ENCODE results near the gene TBRG4. TPM values are rescaled to one million over a fixed set of nuclear protein-coding genes. Genes with fewer than 3 reads are reported as not detected.

Gene TBRG4
- total and polyA plus RNA-seq, 5 donors from 2014 or later, result 42.6 to 54.3 (median 46.6) TPM

GRCh38 chr7:45080958-45081669 is 30.4 kb downstream of the TBRG4 start:
- Histone ChIP-seq H3K36me3 (ENCODE audit: control insufficient read depth, insufficient read depth, low read length) (peaks cover 15% of the 10 kb centered on the region), H3K27me3 (ENCODE audit: control insufficient read depth, insufficient read depth, low read length) (no peaks in the 10 kb centered on the region), H3K9me3 (ENCODE audit: control insufficient read depth in 2 of 2, low read length in 2 of 2) (no peaks in the 10 kb centered on the region), H3K27ac (ENCODE audit: insufficient read depth, low read length, poor library complexity, severe bottlenecking) (no peak overlapping the region), H3K4me1 (ENCODE audit: control insufficient read depth, insufficient read depth, low read length, poor library complexity, severe bottlenecking) (no peaks in the 10 kb centered on the region), H3K4me3 (ENCODE audit: low read depth, low read length) (no peak overlapping the region)
- peaks cover 3% of the 10 kb centered on the region for H3K36me3 Mint-ChIP-seq
- peak overlapping the region in 1 of 3 donors; percentile 81 for H3K27ac Mint-ChIP-seq
- H3K27me3 Mint-ChIP-seq, result peaks cover 4% of the 10 kb centered on the region
- H3K4me3 Mint-ChIP-seq, result no peak overlapping the region
- no peaks in the 10 kb centered on the region for H3K9me3 Mint-ChIP-seq
- DNase-seq, result no peak
- peaks cover 0 to 8% (median 0%) of the 10 kb centered on the region in 4 donors for H3K4me1 Mint-ChIP-seq
- peak in 1 of 2 donors; percentile 23 for ATAC-seq (ENCODE audit: low read depth in 2 of 2)

GRCh38 chr7:45080265-45080957 is 31.1 kb downstream of the TBRG4 start:
- Histone ChIP-seq H3K36me3 (ENCODE audit: control insufficient read depth, insufficient read depth, low read length) (peaks cover 22% of the 10 kb centered on the region), H3K4me3 (ENCODE audit: low read depth, low read length) (no peak overlapping the region), H3K27me3 (ENCODE audit: control insufficient read depth, insufficient read depth, low read length) (no peaks in the 10 kb centered on the region), H3K9me3 (ENCODE audit: control insufficient read depth in 2 of 2, low read length in 2 of 2) (no peaks in the 10 kb centered on the region), H3K27ac (ENCODE audit: insufficient read depth, low read length, poor library complexity, severe bottlenecking) (no peak overlapping the region), H3K4me1 (ENCODE audit: control insufficient read depth, insufficient read depth, low read length, poor library complexity, severe bottlenecking) (no peaks in the 10 kb centered on the region)
- peaks cover 0 to 9% (median 0%) of the 10 kb centered on the region in 4 donors for H3K4me1 Mint-ChIP-seq
- ATAC-seq (ENCODE audit: low read depth in 2 of 2) (peak; percentile 5 to 32), DNase-seq (peak in 2 of 3 donors; percentile 25 to 28)
- H3K9me3 Mint-ChIP-seq, result no peaks in the 10 kb centered on the region
- peaks cover 4% of the 10 kb centered on the region for H3K27me3 Mint-ChIP-seq
- H3K36me3 Mint-ChIP-seq, result peaks cover 3% of the 10 kb centered on the region
- H3K4me3 Mint-ChIP-seq, result no peak overlapping the region
- peak overlapping the region; percentile 63 to 81 (median 74) for H3K27ac Mint-ChIP-seq

- Mint-ChIP-seq H3K27ac (peak overlapping the region in 1 of 3 donors; percentile 51), H3K27me3 (no peaks in the 10 kb centered on the region), H3K9me3 (no peaks in the 10 kb centered on the region), H3K36me3 (peaks cover 15% of the 10 kb centered on the region), H3K4me1 (peaks cover 0 to 11% (median under 1%) of the 10 kb centered on the region in 4 donors), H3K4me3 (no peak overlapping the region)
- H3K4me1 ChIP-seq (ENCODE audit: control insufficient read depth, insufficient read depth, low read length, poor library complexity, severe bottlenecking), result no peaks in the 10 kb centered on the region
- no peaks in the 10 kb centered on the region for H3K9me3 ChIP-seq (ENCODE audit: control insufficient read depth in 2 of 2, low read length in 2 of 2)
- no peak overlapping the region for H3K27ac ChIP-seq (ENCODE audit: insufficient read depth, low read length, poor library complexity, severe bottlenecking)
- no peak overlapping the region for H3K4me3 ChIP-seq (ENCODE audit: low read depth, low read length)
- H3K36me3 ChIP-seq (ENCODE audit: control insufficient read depth, insufficient read depth, low read length), result peaks cover 44% of the 10 kb centered on the region
- DNase-seq (peak in 1 of 3 donors; percentile 24), ATAC-seq (ENCODE audit: low read depth in 2 of 2) (no peak)
- H3K27me3 ChIP-seq (ENCODE audit: control insufficient read depth, insufficient read depth, low read length), result no peaks in the 10 kb centered on the region
Measured at GRCh38 chr7:45078125-45078681, 33.3 kb downstream of the TBRG4 start.

- no peak overlapping the region for H3K27ac Mint-ChIP-seq
- ATAC-seq (ENCODE audit: low read depth in 2 of 2) (no peak), DNase-seq (no peak)
- Histone ChIP-seq H3K27me3 (ENCODE audit: control insufficient read depth, insufficient read depth, low read length) (no peaks in the 10 kb centered on the region), H3K4me3 (ENCODE audit: low read depth, low read length) (no peak overlapping the region), H3K4me1 (ENCODE audit: control insufficient read depth, insufficient read depth, low read length, poor library complexity, severe bottlenecking) (no peaks in the 10 kb centered on the region), H3K27ac (ENCODE audit: insufficient read depth, low read length, poor library complexity, severe bottlenecking) (no peak overlapping the region), H3K36me3 (ENCODE audit: control insufficient read depth, insufficient read depth, low read length) (peaks cover 50% of the 10 kb centered on the region), H3K9me3 (ENCODE audit: control insufficient read depth in 2 of 2, low read length in 2 of 2) (no peaks in the 10 kb centered on the region)
- no peak overlapping the region for H3K4me3 Mint-ChIP-seq
- H3K36me3 Mint-ChIP-seq, result peaks cover 21% of the 10 kb centered on the region
- H3K27me3 Mint-ChIP-seq, result no peaks in the 10 kb centered on the region
- peaks cover 0 to 15% (median 1%) of the 10 kb centered on the region in 4 donors for H3K4me1 Mint-ChIP-seq
- no peaks in the 10 kb centered on the region for H3K9me3 Mint-ChIP-seq
Measured at GRCh38 chr7:45077579-45077978, 33.9 kb downstream of the TBRG4 start.

- Histone ChIP-seq H3K27ac (ENCODE audit: insufficient read depth, low read length, poor library complexity, severe bottlenecking) (no peak overlapping the region), H3K27me3 (ENCODE audit: control insufficient read depth, insufficient read depth, low read length) (no peaks in the 10 kb centered on the region), H3K36me3 (ENCODE audit: control insufficient read depth, insufficient read depth, low read length) (peaks cover 57% of the 10 kb centered on the region), H3K9me3 (ENCODE audit: control insufficient read depth in 2 of 2, low read length in 2 of 2) (no peaks in the 10 kb centered on the region), H3K4me1 (ENCODE audit: control insufficient read depth, insufficient read depth, low read length, poor library complexity, severe bottlenecking) (no peaks in the 10 kb centered on the region), H3K4me3 (ENCODE audit: low read depth, low read length) (no peak overlapping the region)
- Mint-ChIP-seq H3K36me3 (peaks cover 24% of the 10 kb centered on the region), H3K4me3 (no peak overlapping the region), H3K27me3 (no peaks in the 10 kb centered on the region), H3K27ac (no peak overlapping the region), H3K4me1 (peaks cover 0 to 17% (median 2%) of the 10 kb centered on the region in 4 donors), H3K9me3 (no peaks in the 10 kb centered on the region)
- ATAC-seq (ENCODE audit: low read depth in 2 of 2) (no peak), DNase-seq (no peak)
Measured at GRCh38 chr7:45076946-45077345, 34.6 kb downstream of the TBRG4 start.

GRCh38 chr7:45075871-45076796 is 35.4 kb downstream of the TBRG4 start:
- DNase-seq (no peak), ATAC-seq (ENCODE audit: low read depth in 2 of 2) (no peak)
- Histone ChIP-seq H3K4me3 (ENCODE audit: low read depth, low read length) (no peak overlapping the region), H3K27ac (ENCODE audit: insufficient read depth, low read length, poor library complexity, severe bottlenecking) (no peak overlapping the region), H3K36me3 (ENCODE audit: control insufficient read depth, insufficient read depth, low read length) (peaks cover 65% of the 10 kb centered on the region), H3K4me1 (ENCODE audit: control insufficient read depth, insufficient read depth, low read length, poor library complexity, severe bottlenecking) (no peaks in the 10 kb centered on the region), H3K9me3 (ENCODE audit: control insufficient read depth in 2 of 2, low read length in 2 of 2) (no peaks in the 10 kb centered on the region), H3K27me3 (ENCODE audit: control insufficient read depth, insufficient read depth, low read length) (no peaks in the 10 kb centered on the region)
- Mint-ChIP-seq H3K27me3 (no peaks in the 10 kb centered on the region), H3K4me3 (no peak overlapping the region), H3K27ac (no peak overlapping the region), H3K4me1 (peaks cover 0 to 22% (median 3%) of the 10 kb centered on the region in 4 donors), H3K36me3 (peaks cover 32% of the 10 kb centered on the region), H3K9me3 (no peaks in the 10 kb centered on the region)

- DNase-seq (no peak), ATAC-seq (ENCODE audit: low read depth in 2 of 2) (no peak)
- Mint-ChIP-seq H3K9me3 (no peaks in the 10 kb centered on the region), H3K36me3 (peaks cover 32% of the 10 kb centered on the region), H3K4me1 (peaks cover 0 to 22% (median 3%) of the 10 kb centered on the region in 4 donors), H3K4me3 (no peak overlapping the region), H3K27ac (no peak overlapping the region), H3K27me3 (no peaks in the 10 kb centered on the region)
- Histone ChIP-seq H3K4me1 (ENCODE audit: control insufficient read depth, insufficient read depth, low read length, poor library complexity, severe bottlenecking) (no peaks in the 10 kb centered on the region), H3K27ac (ENCODE audit: insufficient read depth, low read length, poor library complexity, severe bottlenecking) (no peak overlapping the region), H3K27me3 (ENCODE audit: control insufficient read depth, insufficient read depth, low read length) (no peaks in the 10 kb centered on the region), H3K9me3 (ENCODE audit: control insufficient read depth in 2 of 2, low read length in 2 of 2) (no peaks in the 10 kb centered on the region), H3K4me3 (ENCODE audit: low read depth, low read length) (no peak overlapping the region), H3K36me3 (ENCODE audit: control insufficient read depth, insufficient read depth, low read length) (peaks cover 73% of the 10 kb centered on the region)
Measured at GRCh38 chr7:45075355-45075644, 36.2 kb downstream of the TBRG4 start.

Data from CD4-positive, CD25-positive, alpha-beta regulatory T cell (primary cell).